ENCODE measurements around the gene KLHDC10. TPM values are rescaled to one million over a fixed set of nuclear protein-coding genes. Genes with fewer than 3 reads are reported as not detected.
"Not testable (repeated sequence)": the region's sequence is repeated elsewhere in the genome, so short reads cannot be mapped to it uniquely, and the experiment has no call there.

The KLHDC10 gene
- total RNA-seq, 1 donor from 2014 or later: 12.6 TPM

DNA sequence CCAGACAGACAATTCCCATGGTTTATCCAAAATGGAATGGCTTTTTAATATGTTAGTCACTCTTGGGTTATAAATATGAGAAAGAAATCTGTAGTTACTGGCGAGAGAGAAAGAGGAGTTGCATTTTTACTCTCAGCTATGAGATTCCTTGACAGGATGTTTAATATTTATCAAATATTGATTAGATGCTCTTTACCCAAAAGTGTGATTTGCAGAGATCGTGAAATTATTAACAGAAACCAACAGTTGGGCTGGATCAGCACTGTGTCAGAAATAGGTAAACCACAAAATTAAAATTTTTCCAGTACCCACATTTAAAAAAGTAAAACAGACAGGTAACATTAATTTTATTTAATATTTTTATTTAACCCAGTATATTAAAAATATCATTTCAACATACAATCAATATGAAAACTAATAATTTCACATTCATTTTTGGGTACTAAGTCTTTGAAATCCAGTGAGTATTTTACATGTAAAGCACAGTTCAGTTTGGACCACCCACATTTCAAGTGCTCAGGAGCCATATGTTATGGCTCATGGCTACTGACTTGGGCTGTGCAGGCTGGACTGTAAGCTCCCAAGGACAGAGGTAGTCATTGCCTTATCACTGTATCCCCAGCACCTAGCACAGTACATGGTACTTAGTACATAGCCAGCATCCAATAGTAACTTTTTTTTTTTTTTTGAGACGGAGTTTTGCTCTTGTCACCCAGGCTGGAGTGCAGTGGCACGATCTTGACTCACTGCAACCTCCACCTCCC, 42.5 kb downstream of the KLHDC10 start:
- TF ChIP-seq, protein P1, sequence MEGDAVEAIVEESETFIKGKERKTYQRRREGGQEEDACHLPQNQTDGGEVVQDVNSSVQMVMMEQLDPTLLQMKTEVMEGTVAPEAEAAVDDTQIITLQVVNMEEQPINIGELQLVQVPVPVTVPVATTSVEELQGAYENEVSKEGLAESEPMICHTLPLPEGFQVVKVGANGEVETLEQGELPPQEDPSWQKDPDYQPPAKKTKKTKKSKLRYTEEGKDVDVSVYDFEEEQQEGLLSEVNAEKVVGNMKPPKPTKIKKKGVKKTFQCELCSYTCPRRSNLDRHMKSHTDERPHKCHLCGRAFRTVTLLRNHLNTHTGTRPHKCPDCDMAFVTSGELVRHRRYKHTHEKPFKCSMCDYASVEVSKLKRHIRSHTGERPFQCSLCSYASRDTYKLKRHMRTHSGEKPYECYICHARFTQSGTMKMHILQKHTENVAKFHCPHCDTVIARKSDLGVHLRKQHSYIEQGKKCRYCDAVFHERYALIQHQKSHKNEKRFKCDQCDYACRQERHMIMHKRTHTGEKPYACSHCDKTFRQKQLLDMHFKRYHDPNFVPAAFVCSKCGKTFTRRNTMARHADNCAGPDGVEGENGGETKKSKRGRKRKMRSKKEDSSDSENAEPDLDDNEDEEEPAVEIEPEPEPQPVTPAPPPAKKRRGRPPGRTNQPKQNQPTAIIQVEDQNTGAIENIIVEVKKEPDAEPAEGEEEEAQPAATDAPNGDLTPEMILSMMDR (conservative IDR thresholded peaks at IDR 0.05; ENCODE audit: low read depth, low read length): no peak
- no peak for DNase-seq (ENCODE audit: low read depth)
- no peak overlapping the region for H3K4me3 ChIP-seq (ENCODE audit: low read depth, low read length)

DNA sequence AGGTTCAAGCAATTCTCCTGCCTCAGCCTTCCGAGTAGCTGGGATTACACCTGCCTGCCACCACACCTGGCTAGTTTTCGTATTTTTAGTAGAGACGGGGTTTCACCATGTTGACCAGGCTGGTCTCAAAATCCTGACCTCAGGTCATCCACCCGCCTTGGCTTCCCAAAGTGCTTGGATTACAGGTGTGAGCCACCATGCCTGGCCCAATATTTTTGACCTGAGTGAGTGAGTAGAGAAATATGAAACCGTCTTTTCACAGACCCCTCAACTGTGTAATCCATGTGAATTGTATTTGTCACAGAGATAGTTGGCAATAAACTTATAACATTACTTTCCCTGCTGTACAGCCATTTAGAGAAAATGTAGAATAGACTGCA, 43.1 kb downstream of the KLHDC10 start:
- DNase-seq (ENCODE audit: low read depth); H3K4me3 ChIP-seq (ENCODE audit: low read depth, low read length): not testable (repeated sequence)

DNA sequence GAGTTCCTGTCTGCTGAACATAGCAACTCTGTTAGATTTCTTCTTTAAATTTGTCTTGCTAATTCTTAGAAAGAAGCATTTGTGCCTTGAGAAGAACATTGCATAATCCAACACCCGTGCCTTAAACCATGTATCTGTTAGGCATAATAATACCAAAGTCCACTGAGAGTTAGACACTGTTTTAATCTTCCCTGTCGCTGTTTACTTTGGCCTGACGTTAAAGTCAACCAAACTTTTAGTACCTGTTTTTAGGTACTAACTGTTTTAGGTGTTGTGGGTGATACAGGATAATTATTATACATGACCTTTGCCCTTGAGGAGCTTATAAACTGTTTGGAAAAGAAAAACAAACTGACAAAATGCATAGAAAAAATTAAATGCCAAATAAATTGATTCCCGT, 43.6 kb downstream of the KLHDC10 start:
- H3K4me3 ChIP-seq (ENCODE audit: low read depth, low read length): no peak overlapping the region
- TF ChIP-seq, protein P1 (conservative IDR thresholded peaks at IDR 0.05; ENCODE audit: low read depth, low read length): no peak
- peak; percentile 7 for DNase-seq (ENCODE audit: low read depth)

DNA sequence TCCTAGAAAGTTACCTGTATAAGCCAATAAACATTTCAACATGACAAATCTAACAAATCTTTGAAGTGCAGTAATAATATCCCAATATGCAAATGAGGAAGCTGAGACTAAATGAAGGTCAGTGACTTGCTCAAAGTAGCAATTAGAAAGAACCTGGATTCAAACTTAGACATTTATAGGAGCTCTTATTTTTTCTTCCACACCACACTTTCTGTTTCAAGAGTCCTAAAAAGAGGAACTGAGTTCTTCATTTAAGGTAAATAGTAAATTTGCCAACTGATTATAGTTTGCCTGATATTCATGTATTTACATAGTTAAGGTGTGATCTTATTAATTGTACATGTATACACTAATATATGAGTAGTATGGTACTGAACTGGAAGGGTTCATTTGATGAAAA, 44.0 kb downstream of the KLHDC10 start:
- TF ChIP-seq, protein P1 (conservative IDR thresholded peaks at IDR 0.05; ENCODE audit: low read depth, low read length): no peak
- no peak for DNase-seq (ENCODE audit: low read depth)
- no peak overlapping the region for H3K4me3 ChIP-seq (ENCODE audit: low read depth, low read length)

DNA sequence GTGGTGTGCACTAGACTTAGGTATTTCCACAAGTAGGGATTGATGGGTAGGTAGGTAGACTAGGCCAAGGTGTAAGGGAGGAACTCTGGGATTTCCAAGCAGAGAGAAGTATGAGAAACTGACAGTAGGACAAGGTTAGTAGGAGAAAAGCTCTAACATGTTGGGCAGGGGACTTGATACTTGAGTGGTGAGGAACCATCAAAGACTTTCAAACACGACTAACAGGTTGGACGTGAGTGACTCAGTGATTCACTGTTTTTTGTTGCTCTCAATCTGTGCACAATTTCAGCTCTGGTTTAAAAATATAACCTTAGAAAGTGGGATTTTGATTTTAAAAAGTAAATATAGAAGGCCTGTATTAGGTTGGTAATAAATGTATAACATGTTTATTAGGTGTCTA, 44.4 kb downstream of the KLHDC10 start:
- DNase-seq (ENCODE audit: low read depth): no peak
- TF ChIP-seq, protein P1 (conservative IDR thresholded peaks at IDR 0.05; ENCODE audit: low read depth, low read length): no peak
- no peak overlapping the region for H3K4me3 ChIP-seq (ENCODE audit: low read depth, low read length)

DNA sequence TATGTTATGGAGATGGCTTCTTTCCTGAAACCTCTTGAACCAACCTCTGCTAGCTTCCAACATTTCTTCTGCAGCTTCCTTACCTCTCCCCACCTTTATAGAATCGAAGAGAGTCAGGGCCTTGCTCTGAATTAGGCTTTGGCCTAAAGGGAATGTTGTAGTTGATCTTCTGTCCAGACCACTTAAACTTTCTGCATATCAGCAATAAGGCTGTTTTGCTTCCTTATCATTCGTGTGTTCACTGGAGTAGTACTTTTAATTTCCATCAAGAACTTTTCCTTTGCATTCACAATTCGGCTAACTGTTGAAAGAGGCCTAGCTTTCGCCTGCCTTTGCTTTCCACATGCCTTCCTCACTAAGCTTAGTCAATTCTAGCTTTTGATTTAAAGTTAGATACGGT, 48.0 kb downstream of the KLHDC10 start:
- no peak overlapping the region for H3K4me3 ChIP-seq (ENCODE audit: low read depth, low read length)
- DNase-seq (ENCODE audit: low read depth): no peak
- TF ChIP-seq, protein P1 (conservative IDR thresholded peaks at IDR 0.05; ENCODE audit: low read depth, low read length): no peak

DNA sequence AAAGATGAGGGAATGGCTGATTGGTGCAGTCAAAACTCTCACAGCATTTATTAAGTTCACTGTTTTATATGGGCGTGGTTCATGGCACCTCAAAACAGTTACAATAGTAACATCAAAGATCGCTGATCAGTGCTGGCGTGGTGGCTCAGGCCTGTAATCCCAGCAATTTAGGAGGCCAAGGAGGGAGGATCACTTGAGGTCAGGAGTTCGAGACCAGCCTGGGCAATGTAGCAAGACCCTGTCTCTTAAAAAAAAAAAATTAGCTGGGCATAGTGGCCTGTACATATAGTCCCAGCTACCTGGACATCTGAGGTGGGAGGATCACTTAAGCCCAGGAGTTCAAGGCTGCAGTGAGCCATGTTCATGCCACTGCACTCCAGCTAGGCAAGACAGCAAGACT, 48.5 kb downstream of the KLHDC10 start:
- TF ChIP-seq, protein P1 (conservative IDR thresholded peaks at IDR 0.05; ENCODE audit: low read depth, low read length): no peak
- H3K4me3 ChIP-seq (ENCODE audit: low read depth, low read length): no peak overlapping the region
- no peak for DNase-seq (ENCODE audit: low read depth)
